Lung (tissue), 12 donors: ENCODE results near the gene ATXN2L. TPM values are rescaled to one million over a fixed set of nuclear protein-coding genes. Genes with fewer than 3 reads are reported as not detected.

Experiments
- ATAC-seq: fragments of 200-7000 bp; cut with Tn5 transposase; one replicate; pipeline ENCODE4 v1.9.1; 2020; ENCODE audit warnings: moderate number of reproducible peaks; ENCODE audit not compliant: insufficient read depth, low FRiP score
- DNase-seq, 3 donors: peaks; one replicate each; pipeline ENCODE4 v3.0.0-alpha.2; 2013 to 2017
- H3K27ac ChIP-seq, 2 donors: one replicate each; pipeline ENCODE4 v1.5.1; 2013; ENCODE audit warnings: mild to moderate bottlenecking in 2 of 2, moderate library complexity in 2 of 2, control low read depth in 1 of 2, inconsistent platforms in 1 of 2, low read depth in 1 of 2, low read length in 1 of 2
- H3K27me3 ChIP-seq, 3 donors: one replicate each; pipeline ENCODE4 v1.5.1; 2013; ENCODE audit warnings: low read length in 2 of 3; ENCODE audit not compliant: control insufficient read depth in 3 of 3, insufficient read depth in 3 of 3
- H3K36me3 ChIP-seq, 4 donors: one replicate each; pipeline ENCODE4 v1.5.1; 2013; ENCODE audit warnings: low read length in 4 of 4, mild to moderate bottlenecking in 1 of 4, moderate library complexity in 1 of 4; ENCODE audit not compliant: control insufficient read depth in 4 of 4, insufficient read depth in 4 of 4
- H3K4me1 ChIP-seq, 5 donors: one replicate each; pipeline ENCODE4 v1.5.1; 2013; ENCODE audit warnings: low read length in 5 of 5, mild to moderate bottlenecking in 2 of 5, moderate library complexity in 1 of 5; ENCODE audit not compliant: control insufficient read depth in 5 of 5, insufficient read depth in 5 of 5
- H3K4me3 ChIP-seq: one replicate; pipeline ENCODE4 v1.5.1; 2013; ENCODE audit warnings: mild to moderate bottlenecking, control low read depth, moderate library complexity
- H3K9ac ChIP-seq, 2 donors: one replicate each; pipeline ENCODE4 v1.5.1; 2013; ENCODE audit warnings: low read length in 2 of 2, control low read depth in 1 of 2; ENCODE audit not compliant: insufficient read depth in 1 of 2
- H3K9me3 ChIP-seq, 4 donors: one replicate each; pipeline ENCODE4 v1.5.1; 2013; ENCODE audit warnings: low read length in 3 of 4, mild to moderate bottlenecking in 1 of 4, moderate library complexity in 1 of 4; ENCODE audit not compliant: control insufficient read depth in 4 of 4, insufficient read depth in 3 of 4
- CTCF ChIP-seq: IDR thresholded peaks from 2 replicates; pipeline ENCODE4 v1.5.1; 2012; ENCODE audit warnings: mild to moderate bottlenecking; ENCODE audit errors: control extremely low read depth, extremely low read depth
- WGBS, 2 donors: extraction: QIAGEN DNeasy Blood & Tissue Kit; methylation state at CpG; one replicate each; pipeline ENCODE4 v1.1.7; 2013; 5-methylcytosine and 5-hydroxymethylcytosine counted together
- polyA plus RNA-seq, 2 donors: library from polyadenylated mRNA; stranded (reverse); fragments of 200-250 nt; gene quantifications; one replicate each; pipeline ENCODE4 v1.2.1, GENCODE V29; 2013
- total RNA-seq, 2 donors: library from RNA; depleted of rRNA in 1 of 2; stranded (reverse); fragments of >200 nt in 1 of 2; gene quantifications; one replicate each; pipeline ENCODE4 v1.2.1, GENCODE V29; 2014 to 2021
- donor health status: control.
- donor health status: control.
- donor health status: Bipolar disorder and iron deficiency.
- donor health status: healthy.
- donor health status: DM: yes; HTN: yes; CAD: no.

Gene ATXN2L
- total and polyA plus RNA-seq, 4 donors, result 72.1 to 140 (median 91.0) TPM

GRCh38 chr16:28821874-28822519 is 802 bp upstream of the ATXN2L start:
- Histone ChIP-seq H3K4me1 (peaks cover 0 to 18% (median 6%) of the 10 kb centered on the region in 5 donors), H3K36me3 (peaks cover 3 to 20% (median 9%) of the 10 kb centered on the region in 4 donors), H3K27me3 (no peaks in the 10 kb centered on the region), H3K27ac (peak overlapping the region; percentile 95 to 100), H3K4me3 (peak overlapping the region; percentile 64), H3K9me3 (no peaks in the 10 kb centered on the region), H3K9ac (peak overlapping the region in 1 of 2 donors; percentile 80)
- DNase-seq (no peak), ATAC-seq (no peak)
- 32 to 38% methylated on average over 13 of the region's 13 CpGs for WGBS, 2 donors
- TF ChIP-seq CTCF, result no peak

- Histone ChIP-seq H3K4me3 (peak overlapping the region; percentile 98), H3K9ac (peak overlapping the region in 1 of 2 donors; percentile 44), H3K36me3 (peaks cover 14 to 27% (median 17%) of the 10 kb centered on the region in 4 donors), H3K27me3 (no peaks in the 10 kb centered on the region), H3K9me3 (no peaks in the 10 kb centered on the region), H3K27ac (peak overlapping the region; percentile 98 to 100), H3K4me1 (peaks cover 0 to 18% (median 6%) of the 10 kb centered on the region in 5 donors)
- WGBS, 2 donors, result 0% methylated on average over 32 to 62 of the region's 62 CpGs
- DNase-seq (no peak), ATAC-seq (peak; percentile 21)
- no peak for TF ChIP-seq CTCF
These were observed 583 bp downstream of the ATXN2L start for GRCh38 chr16:28823291-28823872.

- peaks cover 17 to 28% (median 19%) of the 10 kb centered on the region in 4 donors for H3K36me3 ChIP-seq
- DNase-seq (peak; percentile 99), ATAC-seq (peak; percentile 81)
- peaks cover 0 to 18% (median 6%) of the 10 kb centered on the region in 5 donors for H3K4me1 ChIP-seq
- H3K27me3 ChIP-seq, result no peaks in the 10 kb centered on the region
- peak overlapping the region; percentile 98 for H3K4me3 ChIP-seq
- no peak for TF ChIP-seq CTCF
- WGBS, 2 donors, result 0% methylated on average over 48 to 60 of the region's 60 CpGs
- peak overlapping the region; percentile 98 to 100 for H3K27ac ChIP-seq
- peak overlapping the region; percentile 72 to 91 for H3K9ac ChIP-seq
- H3K9me3 ChIP-seq, result no peaks in the 10 kb centered on the region
These were observed 1.3 kb downstream of the ATXN2L start for GRCh38 chr16:28823873-28824716.
